Measurements from ENCODE around the gene HLA-DMB. TPM values are rescaled to one million over a fixed set of nuclear protein-coding genes. Genes with fewer than 3 reads are reported as not detected.

Gene HLA-DMB
- total and polyA plus RNA-seq, 3 experiments from 2014 or later: 4.3 to 25.6 (median 5.3) TPM

DNA sequence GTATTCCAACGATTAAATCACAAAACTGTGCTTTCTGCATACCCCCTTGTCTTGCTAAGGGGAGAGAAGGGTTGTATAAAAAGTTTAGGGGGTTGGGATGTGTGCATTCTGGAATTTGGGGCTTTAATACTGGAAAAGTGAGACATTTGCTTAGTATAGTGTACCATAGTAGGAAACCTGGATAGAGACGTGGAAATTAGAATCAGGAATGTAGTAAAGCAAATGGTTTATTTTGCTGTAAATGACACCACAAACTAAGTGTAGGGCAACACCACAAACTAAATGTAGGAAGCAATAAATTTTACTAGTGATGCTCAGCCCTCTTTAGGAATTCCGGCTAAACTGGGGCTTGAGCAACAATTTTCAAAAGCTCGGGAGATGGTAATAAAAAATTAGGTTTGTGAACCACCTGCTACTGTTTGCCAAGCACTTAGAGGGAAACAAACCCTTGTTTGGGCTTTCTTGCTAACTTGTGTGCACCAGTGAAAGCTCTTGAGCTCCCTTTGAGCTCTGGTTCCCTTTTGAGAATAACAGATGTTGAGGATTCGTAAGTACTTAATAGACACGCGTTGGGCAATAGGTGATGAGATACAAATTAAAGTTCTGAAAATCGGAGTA is 41.4 kb upstream of the HLA-DMB start:
- DNase-seq: no peak
- no peak overlapping the region for H3K4me3 ChIP-seq (ENCODE audit: low read length)

DNA sequence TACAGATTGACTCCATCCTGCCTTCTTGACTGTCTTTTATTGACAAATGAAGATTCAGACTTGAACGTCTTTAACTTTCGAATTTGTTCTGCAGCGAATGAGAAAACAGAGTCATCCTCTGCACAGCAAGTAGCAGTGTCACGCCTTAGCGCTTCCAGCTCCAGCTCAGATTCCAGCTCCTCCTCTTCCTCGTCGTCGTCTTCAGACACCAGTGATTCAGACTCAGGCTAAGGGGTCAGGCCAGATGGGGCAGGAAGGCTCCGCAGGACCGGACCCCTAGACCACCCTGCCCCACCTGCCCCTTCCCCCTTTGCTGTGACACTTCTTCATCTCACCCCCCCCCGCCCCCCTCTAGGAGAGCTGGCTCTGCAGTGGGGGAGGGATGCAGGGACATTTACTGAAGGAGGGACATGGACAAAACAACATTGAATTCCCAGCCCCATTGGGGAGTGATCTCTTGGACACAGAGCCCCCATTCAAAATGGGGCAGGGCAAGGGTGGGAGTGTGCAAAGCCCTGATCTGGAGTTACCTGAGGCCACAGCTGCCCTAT is 39.7 kb upstream of the HLA-DMB start:
- ChIA-PET POLR2A (interaction anchor here (0.6 to 3.8 kb wide), 5 partner anchors 9 to 135 kb away, joined by 3 to 43 read pairs (median 4); no protein-coding TSS in a partner anchor), CTCF (interaction anchor here (1.0 to 9.6 kb wide), 8 partner anchors 9 to 95 kb away, joined by 3 to 161 read pairs (median 8); partner anchors contain the start of genes BRD2 and HLA-DMA)
- H3K4me1 Mint-ChIP-seq: peaks cover 42 to 75% (median 61%) of the 10 kb centered on the region in 3 donors
- peak overlapping the region in 5 of 8 donors; percentile 7 to 68 (median 51) for H3K27ac Mint-ChIP-seq
- no peak for DNase-seq
- H3K4me3 ChIP-seq (ENCODE audit: low read length): no peak overlapping the region
- peaks cover 40% of the 10 kb centered on the region for H3K4me1 ChIP-seq (ENCODE audit: insufficient read depth, low read length)
- H3K9me3 ChIP-seq (ENCODE audit: low read length): no peaks in the 10 kb centered on the region
- peaks cover 63% of the 10 kb centered on the region for H3K36me3 ChIP-seq (ENCODE audit: insufficient read depth, low read length)
- H3K27ac ChIP-seq (ENCODE audit: low read depth, low read length): no peak overlapping the region
- no peaks in the 10 kb centered on the region for H3K27me3 ChIP-seq (ENCODE audit: insufficient read depth, low read length, poor library complexity, severe bottlenecking)
- H3K27me3 Mint-ChIP-seq: no peaks in the 10 kb centered on the region
- peaks cover 16 to 68% (median 23%) of the 10 kb centered on the region in 3 donors for H3K36me3 Mint-ChIP-seq
- peak overlapping the region in 1 of 7 donors; percentile 37 for H3K4me3 Mint-ChIP-seq
- H3K9me3 Mint-ChIP-seq: no peaks in the 10 kb centered on the region

More for the DNA sequence above, 41.4 kb upstream of the HLA-DMB start:
- Mint-ChIP-seq H3K27ac (peak overlapping the region; percentile 7 to 89 (median 66)), H3K4me1 (peaks cover 27 to 59% (median 44%) of the 10 kb centered on the region in 3 donors), H3K9me3 (no peaks in the 10 kb centered on the region), H3K4me3 (no peak overlapping the region), H3K36me3 (peaks cover 7 to 51% (median 14%) of the 10 kb centered on the region in 3 donors), H3K27me3 (no peaks in the 10 kb centered on the region)
- POLR2A ChIA-PET: interaction anchor here (0.6 to 3.8 kb wide), 5 partner anchors 10 to 254 kb away, joined by 3 to 43 read pairs (median 4); no protein-coding TSS in a partner anchor
- CTCF ChIA-PET: interaction anchor here (0.6 to 9.6 kb wide), 6 partner anchors 14 to 143 kb away, joined by 3 to 248 read pairs (median 10); partner anchors contain the start of genes BRD2, HLA-DMA and TAP2
- Histone ChIP-seq H3K4me1 (ENCODE audit: insufficient read depth, low read length) (peaks cover 24% of the 10 kb centered on the region), H3K27ac (ENCODE audit: low read depth, low read length) (no peak overlapping the region), H3K36me3 (ENCODE audit: insufficient read depth, low read length) (peaks cover 47% of the 10 kb centered on the region), H3K27me3 (ENCODE audit: insufficient read depth, low read length, poor library complexity, severe bottlenecking) (no peaks in the 10 kb centered on the region), H3K9me3 (ENCODE audit: low read length) (no peaks in the 10 kb centered on the region)

DNA sequence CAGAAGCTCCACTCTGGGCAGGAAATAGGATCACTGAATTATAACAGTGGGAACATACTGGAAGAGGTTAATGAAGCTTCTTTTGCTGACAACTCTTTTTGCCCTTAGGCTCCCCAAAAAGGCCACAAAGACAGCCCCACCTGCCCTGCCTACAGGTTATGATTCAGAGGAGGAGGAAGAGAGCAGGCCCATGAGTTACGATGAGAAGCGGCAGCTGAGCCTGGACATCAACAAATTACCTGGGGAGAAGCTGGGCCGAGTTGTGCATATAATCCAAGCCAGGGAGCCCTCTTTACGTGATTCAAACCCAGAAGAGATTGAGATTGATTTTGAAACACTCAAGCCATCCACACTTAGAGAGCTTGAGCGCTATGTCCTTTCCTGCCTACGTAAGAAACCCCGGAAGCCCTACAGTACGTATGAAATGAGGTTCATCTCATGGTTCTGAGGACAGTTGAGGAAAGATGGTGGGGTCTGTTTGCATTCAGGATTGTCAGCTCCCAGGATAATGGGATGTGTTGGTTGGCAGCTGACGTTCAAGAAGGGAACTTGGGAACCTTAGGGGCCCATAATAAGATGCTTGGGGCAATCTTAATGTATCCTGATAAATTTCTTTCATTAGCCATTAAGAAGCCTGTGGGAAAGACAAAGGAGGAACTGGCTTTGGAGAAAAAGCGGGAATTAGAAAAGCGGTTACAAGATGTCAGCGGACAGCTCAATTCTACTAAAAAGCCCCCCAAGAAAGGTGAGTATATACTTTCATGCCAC is 39.1 kb upstream of the HLA-DMB start:
- H3K27me3 Mint-ChIP-seq: no peaks in the 10 kb centered on the region
- no peaks in the 10 kb centered on the region for H3K27me3 ChIP-seq (ENCODE audit: insufficient read depth, low read length, poor library complexity, severe bottlenecking)
- H3K4me3 ChIP-seq (ENCODE audit: low read length): no peak overlapping the region
- H3K27ac ChIP-seq (ENCODE audit: low read depth, low read length): no peak overlapping the region
- H3K4me1 ChIP-seq (ENCODE audit: insufficient read depth, low read length): peaks cover 46% of the 10 kb centered on the region
- ChIA-PET CTCF (interaction anchor here (1.0 to 9.6 kb wide), 10 partner anchors 9 to 112 kb away, joined by 3 to 161 read pairs (median 6); partner anchors contain the start of genes BRD2 and HLA-DMA), POLR2A (interaction anchor here (0.8 to 3.8 kb wide), 4 partner anchors 8 to 134 kb away, joined by 3 to 43 read pairs (median 4); partner anchors contain the start of gene BRD2)
- peaks cover 23 to 74% (median 28%) of the 10 kb centered on the region in 3 donors for H3K36me3 Mint-ChIP-seq
- H3K4me1 Mint-ChIP-seq: peaks cover 49 to 82% (median 67%) of the 10 kb centered on the region in 3 donors
- H3K4me3 Mint-ChIP-seq: peak overlapping the region in 1 of 7 donors; percentile 37
- DNase-seq: no peak
- H3K27ac Mint-ChIP-seq: peak overlapping the region in 6 of 8 donors; percentile 17 to 76 (median 60)
- H3K36me3 ChIP-seq (ENCODE audit: insufficient read depth, low read length): peaks cover 68% of the 10 kb centered on the region
- H3K9me3 ChIP-seq (ENCODE audit: low read length): no peaks in the 10 kb centered on the region
- no peaks in the 10 kb centered on the region for H3K9me3 Mint-ChIP-seq

DNA sequence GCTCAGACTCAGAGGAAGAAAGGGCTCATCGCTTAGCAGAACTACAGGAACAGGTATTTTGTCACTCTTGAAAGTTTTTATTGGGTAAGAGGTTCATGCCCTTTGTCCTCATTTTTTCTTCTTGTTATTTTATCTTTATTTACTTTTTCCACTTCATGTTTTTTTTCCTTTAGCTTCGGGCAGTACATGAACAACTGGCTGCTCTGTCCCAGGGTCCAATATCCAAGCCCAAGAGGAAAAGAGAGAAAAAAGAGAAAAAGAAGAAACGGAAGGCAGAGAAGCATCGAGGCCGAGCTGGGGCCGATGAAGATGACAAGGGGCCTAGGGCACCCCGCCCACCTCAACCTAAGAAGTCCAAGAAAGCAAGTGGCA is 37.1 kb upstream of the HLA-DMB start:
- H3K4me1 ChIP-seq (ENCODE audit: insufficient read depth, low read length): peaks cover 43% of the 10 kb centered on the region
- Mint-ChIP-seq H3K4me1 (peaks cover 49 to 76% (median 63%) of the 10 kb centered on the region in 3 donors), H3K36me3 (peaks cover 31 to 94% (median 36%) of the 10 kb centered on the region in 3 donors), H3K9me3 (no peaks in the 10 kb centered on the region), H3K27me3 (peaks cover 0 to 4% of the 10 kb centered on the region in 2 donors), H3K4me3 (peak overlapping the region in 1 of 7 donors; percentile 8), H3K27ac (peak overlapping the region; percentile 26 to 100 (median 70))
- H3K9me3 ChIP-seq (ENCODE audit: low read length): no peaks in the 10 kb centered on the region
- CTCF ChIA-PET: interaction anchor here (0.7 to 1.8 kb wide), 4 partner anchors 24 to 139 kb away, joined by 3 to 5 read pairs (median 3); partner anchors contain the start of genes HLA-DMA and TAP2
- DNase-seq: no peak
- no peak overlapping the region for H3K4me3 ChIP-seq (ENCODE audit: low read length)
- POLR2A ChIA-PET: interaction anchor here (0.6 to 1.2 kb wide), 3 partner anchors 24 to 38 kb away, joined by 3 to 7 read pairs (median 4); no protein-coding TSS in a partner anchor
- no peaks in the 10 kb centered on the region for H3K27me3 ChIP-seq (ENCODE audit: insufficient read depth, low read length, poor library complexity, severe bottlenecking)
- H3K27ac ChIP-seq (ENCODE audit: low read depth, low read length): no peak overlapping the region
- peaks cover 81% of the 10 kb centered on the region for H3K36me3 ChIP-seq (ENCODE audit: insufficient read depth, low read length)

DNA sequence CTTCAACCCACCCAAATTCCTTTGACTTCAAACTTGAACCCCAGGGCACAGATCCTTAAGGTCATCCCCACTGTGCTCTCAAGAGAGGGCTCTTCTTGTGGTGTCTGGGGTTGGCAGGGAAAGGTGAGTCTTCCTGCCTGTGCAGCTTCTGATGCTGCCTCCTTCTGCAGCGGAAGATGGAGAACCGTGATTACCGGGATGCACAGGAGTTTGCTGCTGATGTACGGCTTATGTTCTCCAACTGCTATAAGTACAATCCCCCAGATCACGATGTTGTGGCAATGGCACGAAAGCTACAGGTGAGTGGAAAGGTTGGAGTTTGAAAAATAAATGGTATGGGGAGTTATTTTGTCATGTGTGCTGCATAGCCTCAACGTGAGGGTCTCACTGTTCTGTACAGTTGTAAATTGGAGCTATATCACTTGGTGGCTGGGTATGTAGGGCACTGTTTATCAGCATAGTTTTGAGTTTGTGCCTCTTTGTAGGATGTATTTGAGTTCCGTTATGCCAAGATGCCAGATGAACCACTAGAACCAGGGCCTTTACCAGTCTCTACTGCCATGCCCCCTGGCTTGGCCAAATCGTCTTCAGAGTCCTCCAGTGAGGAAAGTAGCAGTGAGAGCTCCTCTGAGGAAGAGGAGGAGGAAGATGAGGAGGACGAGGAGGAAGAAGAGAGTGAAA is 36.6 kb upstream of the HLA-DMB start:
- peak overlapping the region in 7 of 8 donors; percentile 26 to 100 (median 76) for H3K27ac Mint-ChIP-seq
- Histone ChIP-seq H3K27me3 (ENCODE audit: insufficient read depth, low read length, poor library complexity, severe bottlenecking) (no peaks in the 10 kb centered on the region), H3K9me3 (ENCODE audit: low read length) (no peaks in the 10 kb centered on the region), H3K27ac (ENCODE audit: low read depth, low read length) (no peak overlapping the region), H3K4me3 (ENCODE audit: low read length) (no peak overlapping the region), H3K36me3 (ENCODE audit: insufficient read depth, low read length) (peaks cover 81% of the 10 kb centered on the region), H3K4me1 (ENCODE audit: insufficient read depth, low read length) (peaks cover 43% of the 10 kb centered on the region)
- H3K4me1 Mint-ChIP-seq: peaks cover 49 to 72% (median 60%) of the 10 kb centered on the region in 3 donors
- ChIA-PET CTCF (interaction anchor here (0.7 to 1.8 kb wide), 5 partner anchors 24 to 139 kb away, joined by 3 to 5 read pairs (median 3); partner anchors contain the start of genes TAP1 and TAP2), POLR2A (interaction anchor here (0.8 to 2.6 kb wide), 4 partner anchors 10 to 139 kb away, joined by 3 to 6 read pairs (median 4); partner anchors contain the start of gene TAP2)
- DNase-seq: no peak
- peaks cover 32 to 97% (median 36%) of the 10 kb centered on the region in 3 donors for H3K36me3 Mint-ChIP-seq
- peaks cover 0 to 8% of the 10 kb centered on the region in 2 donors for H3K27me3 Mint-ChIP-seq
- no peaks in the 10 kb centered on the region for H3K9me3 Mint-ChIP-seq
- H3K4me3 Mint-ChIP-seq: peak overlapping the region in 4 of 7 donors; percentile 4 to 57 (median 16)

DNA sequence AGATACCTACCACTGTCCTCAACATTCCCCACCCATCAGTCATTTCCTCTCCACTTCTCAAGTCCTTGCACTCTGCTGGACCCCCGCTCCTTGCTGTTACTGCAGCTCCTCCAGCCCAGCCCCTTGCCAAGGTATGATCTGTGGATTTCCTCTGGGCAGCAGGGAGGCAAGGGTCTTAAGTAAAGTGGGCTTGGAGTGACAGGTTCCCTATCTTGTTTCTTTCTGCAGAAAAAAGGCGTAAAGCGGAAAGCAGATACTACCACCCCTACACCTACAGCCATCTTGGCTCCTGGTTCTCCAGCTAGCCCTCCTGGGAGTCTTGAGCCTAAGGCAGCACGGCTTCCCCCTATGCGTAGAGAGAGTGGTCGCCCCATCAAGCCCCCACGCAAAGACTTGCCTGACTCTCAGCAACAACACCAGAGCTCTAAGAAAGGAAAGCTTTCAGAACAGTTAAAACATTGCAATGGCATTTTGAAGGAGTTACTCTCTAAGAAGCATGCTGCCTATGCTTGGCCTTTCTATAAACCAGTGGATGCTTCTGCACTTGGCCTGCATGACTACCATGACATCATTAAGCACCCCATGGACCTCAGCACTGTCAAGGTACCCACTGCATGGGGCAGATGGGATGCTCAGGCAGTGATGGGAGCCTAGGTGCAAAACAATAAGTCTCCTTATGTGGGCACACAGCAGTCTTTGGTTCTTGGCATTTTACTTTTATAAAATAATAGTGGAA is 35.7 kb upstream of the HLA-DMB start:
- H3K27me3 Mint-ChIP-seq: peaks cover 0 to 16% of the 10 kb centered on the region in 2 donors
- H3K36me3 Mint-ChIP-seq: peaks cover 32 to 99% (median 33%) of the 10 kb centered on the region in 3 donors
- peaks cover 49 to 70% (median 56%) of the 10 kb centered on the region in 3 donors for H3K4me1 Mint-ChIP-seq
- peak overlapping the region; percentile 72 to 100 (median 99) for H3K27ac Mint-ChIP-seq
- peaks cover 75% of the 10 kb centered on the region for H3K36me3 ChIP-seq (ENCODE audit: insufficient read depth, low read length)
- peaks cover 43% of the 10 kb centered on the region for H3K4me1 ChIP-seq (ENCODE audit: insufficient read depth, low read length)
- POLR2A ChIA-PET: interaction anchor here (1.5 to 2.6 kb wide), 2 partner anchors 9 to 138 kb away, joined by 5 to 6 read pairs; partner anchors contain the start of gene TAP2
- peaks cover 0 to 3% (median 0%) of the 10 kb centered on the region in 5 donors for H3K9me3 Mint-ChIP-seq
- peak overlapping the region in 6 of 7 donors; percentile 37 to 100 (median 90) for H3K4me3 Mint-ChIP-seq
- CTCF ChIA-PET: interaction anchor here (0.9 to 16.7 kb wide), 5 partner anchors 9 to 123 kb away, joined by 3 to 270 read pairs (median 5); partner anchors contain the start of genes HLA-DMA and TAP1
- no peak overlapping the region for H3K27ac ChIP-seq (ENCODE audit: low read depth, low read length)
- DNase-seq: no peak
- H3K9me3 ChIP-seq (ENCODE audit: low read length): no peaks in the 10 kb centered on the region
- H3K4me3 ChIP-seq (ENCODE audit: low read length): no peak overlapping the region
- H3K27me3 ChIP-seq (ENCODE audit: insufficient read depth, low read length, poor library complexity, severe bottlenecking): no peaks in the 10 kb centered on the region
